ENCODE data around the gene CCDC148. TPM values are rescaled to one million over a fixed set of nuclear protein-coding genes. Genes with fewer than 3 reads are reported as not detected.

Gene CCDC148
- total RNA-seq, 1 experiment from 2014 or later: 0.11 TPM

- no peak for ATAC-seq
- BruUV-seq (replicated peaks): no TSS peak
Measured at GRCh38 chr2:158269143-158269542, 187.4 kb downstream of the CCDC148 start.

GRCh38 chr2:158266111-158266510 lies 190.4 kb downstream of the CCDC148 start:
- H3K79me2 ChIP-seq (ENCODE audit: low read length): no peaks in the 10 kb centered on the region
- no peaks in the 10 kb centered on the region for H3K9me3 ChIP-seq (ENCODE audit: low read length)
- no peaks in the 10 kb centered on the region for H3K4me1 ChIP-seq (ENCODE audit: insufficient read depth, low read length)
- intact Hi-C loops (cut with micrococcal nuclease): no loop called here
- H3K27me3 ChIP-seq (ENCODE audit: low read length): peaks cover 30% of the 10 kb centered on the region
- ATAC-seq (no peak), DNase-seq (no peak)
- POLR2A ChIA-PET (ENCODE audit: unreplicated experiment): no interaction called here
- H3K9me2 ChIP-seq (replicated peaks; ENCODE audit: low read length): no peaks in the 10 kb centered on the region
- no peak overlapping the region for H3K4me3 ChIP-seq (ENCODE audit: low read length)
- TF ChIP-seq EZH2 (IDR thresholded peaks at IDR 0.05; ENCODE audit: low read length, unreplicated experiment) (no peak), CTCF (conservative IDR thresholded peaks at IDR 0.05; ENCODE audit: low read depth, low read length) (no peak), EZH2phosphoT487 (IDR thresholded peaks at IDR 0.05; ENCODE audit: borderline replicate concordance, low read length) (no peak)
- no TSS peak for BruUV-seq (replicated peaks)
- no peaks in the 10 kb centered on the region for H4K20me1 ChIP-seq (ENCODE audit: low read length)
- H3F3A ChIP-seq (ENCODE audit: low read length, unreplicated experiment): no peaks in the 10 kb centered on the region
- no peak overlapping the region for H2AFZ ChIP-seq (ENCODE audit: low read length)
- H3K36me3 ChIP-seq (ENCODE audit: low read depth, low read length): no peaks in the 10 kb centered on the region
- no peak overlapping the region for H3K4me2 ChIP-seq (ENCODE audit: low read length)
- CTCF ChIA-PET: no interaction called here
- no peak overlapping the region for H3K9ac ChIP-seq (ENCODE audit: low read length)
- no peak overlapping the region for H3K27ac ChIP-seq (ENCODE audit: low read length)

More at GRCh38 chr2:158269143-158269542, 187.4 kb downstream of the CCDC148 start:
- Histone ChIP-seq H3K4me1 (ENCODE audit: insufficient read depth, low read length) (no peaks in the 10 kb centered on the region), H3K4me3 (ENCODE audit: low read length) (no peak overlapping the region), H3K9me3 (ENCODE audit: low read length) (no peaks in the 10 kb centered on the region), H3F3A (ENCODE audit: low read length, unreplicated experiment) (no peaks in the 10 kb centered on the region), H4K20me1 (ENCODE audit: low read length) (no peaks in the 10 kb centered on the region), H3K27ac (ENCODE audit: low read length) (no peak overlapping the region), H2AFZ (ENCODE audit: low read length) (no peak overlapping the region), H3K79me2 (ENCODE audit: low read length) (no peaks in the 10 kb centered on the region), H3K4me2 (ENCODE audit: low read length) (no peak overlapping the region), H3K36me3 (ENCODE audit: low read depth, low read length) (no peaks in the 10 kb centered on the region), H3K9me2 (replicated peaks; ENCODE audit: low read length) (no peaks in the 10 kb centered on the region), H3K27me3 (ENCODE audit: low read length) (peaks cover 32% of the 10 kb centered on the region), H3K9ac (ENCODE audit: low read length) (no peak overlapping the region)
- no peak for DNase-seq
- ChIA-PET POLR2A (ENCODE audit: unreplicated experiment) (no interaction called here), CTCF (no interaction called here)
- intact Hi-C loops (cut with micrococcal nuclease): no loop called here
- TF ChIP-seq EZH2phosphoT487 (IDR thresholded peaks at IDR 0.05; ENCODE audit: borderline replicate concordance, low read length): no peak
- no peak for TF ChIP-seq EZH2 (IDR thresholded peaks at IDR 0.05; ENCODE audit: low read length, unreplicated experiment)
- TF ChIP-seq CTCF (conservative IDR thresholded peaks at IDR 0.05; ENCODE audit: low read depth, low read length): no peak

- POLR2A ChIA-PET (ENCODE audit: unreplicated experiment): no interaction called here
- no peak for TF ChIP-seq CTCF (conservative IDR thresholded peaks at IDR 0.05; ENCODE audit: low read depth, low read length)
- no peak for TF ChIP-seq EZH2phosphoT487 (IDR thresholded peaks at IDR 0.05; ENCODE audit: borderline replicate concordance, low read length)
- no peak for TF ChIP-seq EZH2 (IDR thresholded peaks at IDR 0.05; ENCODE audit: low read length, unreplicated experiment)
- no TSS peak for BruUV-seq (replicated peaks)
Measured at GRCh38 chr2:158255257-158255656, 201.3 kb downstream of the CCDC148 start.

More at GRCh38 chr2:158255257-158255656, 201.3 kb downstream of the CCDC148 start:
- no peaks in the 10 kb centered on the region for H3K36me3 ChIP-seq (ENCODE audit: low read depth, low read length)
- H3K4me1 ChIP-seq (ENCODE audit: insufficient read depth, low read length): no peaks in the 10 kb centered on the region
- H3K9ac ChIP-seq (ENCODE audit: low read length): no peak overlapping the region
- no peak overlapping the region for H3K27ac ChIP-seq (ENCODE audit: low read length)
- H3K27me3 ChIP-seq (ENCODE audit: low read length): 0 out of 2 replicates have a peak, but pooled peaks cover 3% of the 10 kb centered on the region
- H3K9me2 ChIP-seq (replicated peaks; ENCODE audit: low read length): no peaks in the 10 kb centered on the region
- no peak overlapping the region for H3K4me2 ChIP-seq (ENCODE audit: low read length)
- no peaks in the 10 kb centered on the region for H3F3A ChIP-seq (ENCODE audit: low read length, unreplicated experiment)
- intact Hi-C loops (cut with micrococcal nuclease): no loop called here
- CTCF ChIA-PET: no interaction called here
- DNase-seq (no peak), ATAC-seq (no peak)
- no peak overlapping the region for H2AFZ ChIP-seq (ENCODE audit: low read length)
- no peak overlapping the region for H3K4me3 ChIP-seq (ENCODE audit: low read length)
- H3K79me2 ChIP-seq (ENCODE audit: low read length): no peaks in the 10 kb centered on the region
- no peaks in the 10 kb centered on the region for H4K20me1 ChIP-seq (ENCODE audit: low read length)
- H3K9me3 ChIP-seq (ENCODE audit: low read length): no peaks in the 10 kb centered on the region

Measured in PC-3 (cell line).